ENCODE measurements around the gene ADCY5. TPM values are rescaled to one million over a fixed set of nuclear protein-coding genes. Genes with fewer than 3 reads are reported as not detected.

The ADCY5 gene
- total and polyA plus RNA-seq, 4 donors: 0.74 to 6.6 (median 2.9) TPM

GRCh38 chr3:123246866-123247265 is 202.0 kb downstream of the ADCY5 start:
- no peak for DNase-seq (ENCODE audit: low spot score)
- no peak overlapping the region for H3K9ac ChIP-seq (ENCODE audit: low read depth in 1 of 2, low read length in 2 of 2)

GRCh38 chr3:123244128-123244527 is 204.8 kb downstream of the ADCY5 start:
- no peak for TF ChIP-seq YY1 (IDR thresholded peaks at IDR 0.05)
- no peak for TF ChIP-seq FOXA1 (IDR thresholded peaks at IDR 0.05)
- no peak for TF ChIP-seq SP1 (IDR thresholded peaks at IDR 0.05)
- TF ChIP-seq MAX (IDR thresholded peaks at IDR 0.05): no peak
- no peak for TF ChIP-seq JUND (IDR thresholded peaks at IDR 0.05)
- no peak for TF ChIP-seq RAD21 (IDR thresholded peaks at IDR 0.05)
- no peak for TF ChIP-seq ATF3 (IDR thresholded peaks at IDR 0.05)
- no peak for TF ChIP-seq CTCF (IDR thresholded peaks at IDR 0.05; ENCODE audit: low read depth, low read length, missing input control)
- TF ChIP-seq EGR1 (IDR thresholded peaks at IDR 0.05; ENCODE audit: low read depth in 2 of 2): no peak
- no peaks in the 10 kb centered on the region for H3K9me3 ChIP-seq (ENCODE audit: control insufficient read depth in 4 of 4, low read length in 3 of 4)
- no peak overlapping the region for H3K9ac ChIP-seq (ENCODE audit: low read depth in 1 of 2, low read length in 2 of 2)
- DNase-seq (ENCODE audit: low spot score): no peak
- H3K27me3 ChIP-seq (ENCODE audit: control insufficient read depth in 4 of 4, insufficient read depth in 4 of 4, low read length in 3 of 4): no peaks in the 10 kb centered on the region
- peaks cover 0 to 26% (median 13%) of the 10 kb centered on the region in 4 donors for H3K4me1 ChIP-seq (ENCODE audit: control insufficient read depth in 4 of 4, insufficient read depth in 4 of 4, low read length in 3 of 4)
- no peak overlapping the region for H3K4me3 ChIP-seq (ENCODE audit: low read depth in 1 of 3, low read length in 3 of 3)
- no peak overlapping the region for H3K27ac ChIP-seq (ENCODE audit: low read depth in 1 of 2, low read length in 2 of 2)
- peaks cover 0 to 7% (median 2%) of the 10 kb centered on the region in 4 donors for H3K36me3 ChIP-seq (ENCODE audit: control insufficient read depth in 4 of 4, insufficient read depth in 3 of 4, low read depth in 1 of 4, low read length in 3 of 4)
- WGBS: 79% methylated on average over 4 of the region's 4 CpGs

More at GRCh38 chr3:123246866-123247265, 202.0 kb downstream of the ADCY5 start:
- Histone ChIP-seq H3K4me3 (ENCODE audit: low read depth in 1 of 3, low read length in 3 of 3) (no peak overlapping the region), H3K36me3 (ENCODE audit: control insufficient read depth in 4 of 4, insufficient read depth in 3 of 4, low read depth in 1 of 4, low read length in 3 of 4) (peaks cover 0 to 3% (median 0%) of the 10 kb centered on the region in 4 donors), H3K27me3 (ENCODE audit: control insufficient read depth in 4 of 4, insufficient read depth in 4 of 4, low read length in 3 of 4) (no peaks in the 10 kb centered on the region), H3K4me1 (ENCODE audit: control insufficient read depth in 4 of 4, insufficient read depth in 4 of 4, low read length in 3 of 4) (peaks cover 0 to 26% (median 13%) of the 10 kb centered on the region in 4 donors), H3K9me3 (ENCODE audit: control insufficient read depth in 4 of 4, low read length in 3 of 4) (no peaks in the 10 kb centered on the region), H3K27ac (ENCODE audit: low read depth in 1 of 2, low read length in 2 of 2) (no peak overlapping the region)
- WGBS: 17% methylated on average over 3 of the region's 3 CpGs
- TF ChIP-seq REST (IDR thresholded peaks at IDR 0.05): peak; percentile 26
- no peak for TF ChIP-seq GABPA (IDR thresholded peaks at IDR 0.05 in 1 of 2, conservative IDR thresholded peaks at IDR 0.05 in 1 of 2)
- peak in 1 of 2 donors; percentile 12 for TF ChIP-seq RAD21 (IDR thresholded peaks at IDR 0.05)
- no peak for TF ChIP-seq EGR1 (IDR thresholded peaks at IDR 0.05; ENCODE audit: low read depth in 2 of 2)
- TF ChIP-seq RXRA (IDR thresholded peaks at IDR 0.05): peak; percentile 33 to 64
- TF ChIP-seq FOXA1 (IDR thresholded peaks at IDR 0.05): no peak
- peak; percentile 91 for TF ChIP-seq NR2F2 (IDR thresholded peaks at IDR 0.05)
- TF ChIP-seq SP1 (IDR thresholded peaks at IDR 0.05): peak; percentile 43
- TF ChIP-seq HNF4A (conservative IDR thresholded peaks at IDR 0.05): peak; percentile 95 to 96
- TF ChIP-seq JUND (IDR thresholded peaks at IDR 0.05): peak; percentile 44 to 61
- peak; percentile 77 for TF ChIP-seq HNF4G (IDR thresholded peaks at IDR 0.05)

Data from liver (tissue), 9 donors.